H9 (cell line): ENCODE measurements around the gene DENND11. TPM values are rescaled to one million over a fixed set of nuclear protein-coding genes. Genes with fewer than 3 reads are reported as not detected.

Experiments
- DNase-seq: peaks from one replicate; pipeline ENCODE4 v3.0.0-alpha.2; 2017
- H2AFZ ChIP-seq: one replicate; pipeline ENCODE4 v1.6.1; 2013; ENCODE audit warnings: mild to moderate bottlenecking, low read length, control low read depth, moderate library complexity
- H2AK5ac ChIP-seq: 2 replicates; pipeline ENCODE4 v1.6.1; 2013; ENCODE audit warnings: low read length, control low read depth, mixed read lengths; ENCODE audit not compliant: insufficient read length
- H2BK120ac ChIP-seq: one replicate; pipeline ENCODE4 v1.6.1; 2013; ENCODE audit warnings: low read depth, mild to moderate bottlenecking, low read length, control low read depth, inconsistent platforms; ENCODE audit not compliant: poor library complexity, severe bottlenecking
- H2BK12ac ChIP-seq: 2 replicates; pipeline ENCODE4 v1.6.1; 2013; ENCODE audit warnings: low read length, control low read depth, mixed read lengths, low read depth; ENCODE audit not compliant: insufficient read length
- H2BK15ac ChIP-seq: 2 replicates; pipeline ENCODE4 v1.6.1; 2013; ENCODE audit warnings: low read depth, low read length, control low read depth
- H2BK20ac ChIP-seq: one replicate; pipeline ENCODE4 v1.6.1; 2013; ENCODE audit warnings: low read depth, mild to moderate bottlenecking, low read length, control low read depth, inconsistent platforms; ENCODE audit not compliant: poor library complexity, severe bottlenecking
- H2BK5ac ChIP-seq: 2 replicates; pipeline ENCODE4 v1.6.1; 2013; ENCODE audit warnings: low read length, control low read depth, mixed read lengths; ENCODE audit not compliant: insufficient read length
- H3K14ac ChIP-seq: 2 replicates; pipeline ENCODE4 v1.6.1; 2013; ENCODE audit warnings: low read length, control low read depth; ENCODE audit not compliant: insufficient read depth
- H3K18ac ChIP-seq: 2 replicates; pipeline ENCODE4 v1.6.1; 2013; ENCODE audit warnings: low read depth, mild to moderate bottlenecking, mixed read lengths, low read length, control low read depth; ENCODE audit not compliant: insufficient read length
- H3K23ac ChIP-seq: 2 replicates; pipeline ENCODE4 v1.6.1; 2013; ENCODE audit warnings: low read length, control low read depth, mixed read lengths, low read depth; ENCODE audit not compliant: insufficient read length
- H3K23me2 ChIP-seq: 2 replicates; pipeline ENCODE4 v1.6.1; 2013; ENCODE audit warnings: low read depth, mild to moderate bottlenecking, mixed read lengths, low read length, control low read depth; ENCODE audit not compliant: insufficient read length, poor library complexity, severe bottlenecking
- H3K27ac ChIP-seq: 2 replicates; pipeline ENCODE4 v1.5.1; 2013; ENCODE audit warnings: low read length, control low read depth, mixed read lengths, low read depth; ENCODE audit not compliant: insufficient read length
- H3K27me3 ChIP-seq: 2 replicates; pipeline ENCODE4 v1.6.1; 2013; ENCODE audit warnings: low read length, control low read depth, inconsistent platforms; ENCODE audit not compliant: insufficient read depth
- H3K4ac ChIP-seq: 2 replicates; pipeline ENCODE4 v1.6.1; 2013; ENCODE audit warnings: low read depth, mild to moderate bottlenecking, control low read depth, inconsistent platforms, low read length, moderate library complexity
- H3K4me1 ChIP-seq: 2 replicates; pipeline ENCODE4 v1.6.1; 2013; ENCODE audit warnings: low read length, control low read depth, inconsistent platforms; ENCODE audit not compliant: insufficient read depth
- H3K4me2 ChIP-seq: 2 replicates; pipeline ENCODE4 v1.6.1; 2013; ENCODE audit warnings: low read length, control low read depth, mixed read lengths; ENCODE audit not compliant: insufficient read length, insufficient read depth
- H3K56ac ChIP-seq: 2 replicates; pipeline ENCODE4 v1.6.1; 2013; ENCODE audit warnings: low read depth, mild to moderate bottlenecking, mixed read lengths, low read length, control low read depth; ENCODE audit not compliant: insufficient read length
- H3K79me1 ChIP-seq: 2 replicates; pipeline ENCODE4 v1.6.1; 2013; ENCODE audit warnings: low read depth, mild to moderate bottlenecking, moderate library complexity, low read length, control low read depth, inconsistent platforms; ENCODE audit not compliant: insufficient read depth, poor library complexity, severe bottlenecking
- H3K79me2 ChIP-seq: 2 replicates; pipeline ENCODE4 v1.6.1; 2013; ENCODE audit warnings: low read length, control low read depth, inconsistent platforms; ENCODE audit not compliant: insufficient read depth
- H3K9ac ChIP-seq: 2 replicates; pipeline ENCODE4 v1.6.1; 2013; ENCODE audit warnings: low read length, control low read depth, mixed read lengths; ENCODE audit not compliant: insufficient read length; ENCODE audit errors: extremely low read depth
- H3K9me3 ChIP-seq: one replicate; pipeline ENCODE4 v1.6.1; 2013; ENCODE audit warnings: low read depth, low read length, inconsistent platforms; ENCODE audit not compliant: control insufficient read depth
- H3T11ph ChIP-seq: one replicate; pipeline ENCODE4 v1.6.1; 2013; ENCODE audit warnings: mild to moderate bottlenecking, low read length, control low read depth, inconsistent platforms
- H4K20me1 ChIP-seq: one replicate; pipeline ENCODE4 v1.6.1; 2013; ENCODE audit not compliant: control insufficient read depth, insufficient read length, insufficient read depth
- H4K5ac ChIP-seq: 2 replicates; pipeline ENCODE4 v1.6.1; 2013; ENCODE audit warnings: low read depth, mild to moderate bottlenecking, mixed read lengths, low read length, control low read depth; ENCODE audit not compliant: insufficient read length
- H4K8ac ChIP-seq: replicated peaks from 2 replicates; pipeline ENCODE4 v1.6.1; 2013; ENCODE audit warnings: low read length, control low read depth, mixed read lengths, low read depth; ENCODE audit not compliant: insufficient read length
- H4K91ac ChIP-seq: 2 replicates; pipeline ENCODE4 v1.6.1; 2013; ENCODE audit warnings: low read depth, mild to moderate bottlenecking, moderate library complexity, mixed read lengths, low read length, control low read depth; ENCODE audit not compliant: insufficient read length
- H3K27ac Mint-ChIP-seq, 3 experiments: 2 replicates in 2 of 3; 3 replicates in 1 of 3; pipeline ENCODE4 v1.8.0; 2020 to 2021; ENCODE audit warnings: mixed read lengths in 3 of 3, mild to moderate bottlenecking in 1 of 3, moderate library complexity in 1 of 3
- H3K27me3 Mint-ChIP-seq: 2 replicates; pipeline ENCODE4 v1.8.0; 2021; ENCODE audit warnings: low read depth, mild to moderate bottlenecking, moderate library complexity, mixed read lengths
- H3K36me3 Mint-ChIP-seq, 3 experiments: 2 replicates in 2 of 3; 3 replicates in 1 of 3; pipeline ENCODE4 v1.8.0; 2020 to 2021; ENCODE audit warnings: low read depth in 3 of 3, mixed read lengths in 3 of 3; ENCODE audit not compliant: insufficient read depth in 1 of 3
- H3K4me1 Mint-ChIP-seq, 2 experiments: 2 replicates each; pipeline ENCODE4 v1.8.0; 2020; ENCODE audit warnings: mixed read lengths in 2 of 2
- H3K4me3 Mint-ChIP-seq, 2 experiments: 2 replicates in 1 of 2; 3 replicates in 1 of 2; pipeline ENCODE4 v1.8.0; 2020 to 2021; ENCODE audit warnings: mild to moderate bottlenecking in 2 of 2, mixed read lengths in 2 of 2, moderate library complexity in 1 of 2
- H3K9me3 Mint-ChIP-seq, 2 experiments: 2 replicates in 1 of 2; 3 replicates in 1 of 2; pipeline ENCODE4 v1.8.0; 2020; ENCODE audit warnings: mild to moderate bottlenecking in 2 of 2, mixed read lengths in 2 of 2, moderate library complexity in 1 of 2
- CTCF ChIP-seq: fragments of 200-600 bp; sonication (generic); conservative IDR thresholded peaks from 3 replicates; pipeline ENCODE4 v1.8.0; 2021; ENCODE audit warnings: antibody characterized with exemption, mild to moderate bottlenecking
- WGBS: extraction: QIAGEN DNeasy Blood & Tissue Kit; methylation state at CpG from one replicate; pipeline ENCODE4 v1.1.7; 2013; ENCODE audit warnings: missing lambda C conversion rate, low lambda C conversion rate, mixed read lengths; ENCODE audit not compliant: insufficient read length; ENCODE audit errors: extremely low coverage; 5-methylcytosine and 5-hydroxymethylcytosine counted together
- total RNA-seq: library from RNA; stranded (reverse); gene quantifications from 2 replicates; pipeline ENCODE4 v1.2.1, GENCODE V29; 2021

DENND11 gene
- total RNA-seq, 1 experiment from 2014 or later: 21.9 TPM

- H2BK20ac ChIP-seq: no peak overlapping the region
- Mint-ChIP-seq H3K4me3 (no peak overlapping the region), H3K27me3 (peaks cover 1% of the 10 kb centered on the region; the same call in 1 of the 2 replicates), H3K36me3 (no peaks in the 10 kb centered on the region), H3K4me1 (peaks cover 2 to 6% of the 10 kb centered on the region in 2 experiments; a peak in 3 of 4 replicates), H3K9me3 (no peaks in the 10 kb centered on the region), H3K27ac (no peak overlapping the region)
- no CpG with 5 or more reads among the region's 2 CpGs for WGBS
- no peak for DNase-seq
- H3K27ac ChIP-seq: no peak overlapping the region
- no peak overlapping the region for H3K56ac ChIP-seq
- H4K5ac ChIP-seq: no peak overlapping the region
- no peak overlapping the region for H3K4me2 ChIP-seq
- H2BK5ac ChIP-seq: no peak overlapping the region
- H3K9me3 ChIP-seq: no peaks in the 10 kb centered on the region
- H2BK12ac ChIP-seq: no peak overlapping the region
- H2AFZ ChIP-seq: no peak overlapping the region
- H3K27me3 ChIP-seq: no peaks in the 10 kb centered on the region
- no peak overlapping the region for H3K18ac ChIP-seq
- no peaks in the 10 kb centered on the region for H4K20me1 ChIP-seq
- H3K23me2 ChIP-seq: no peaks in the 10 kb centered on the region
- no peaks in the 10 kb centered on the region for H3K79me2 ChIP-seq
- no peak overlapping the region for H2AK5ac ChIP-seq
- H2BK120ac ChIP-seq: no peak overlapping the region
- H3K4me1 ChIP-seq: no peaks in the 10 kb centered on the region; the same call in 1 of the 2 replicates
- H2BK15ac ChIP-seq: no peak overlapping the region
- no peak overlapping the region for H4K91ac ChIP-seq
- no peak overlapping the region for H3K4ac ChIP-seq
- H4K8ac ChIP-seq: no peak overlapping the region
- no peak overlapping the region for H3T11ph ChIP-seq
- H3K79me1 ChIP-seq: no peaks in the 10 kb centered on the region
- no peak overlapping the region for H3K9ac ChIP-seq
- H3K23ac ChIP-seq: no peak overlapping the region
- TF ChIP-seq CTCF: no peak
- no peak overlapping the region for H3K14ac ChIP-seq
Measured at GRCh38 chr7:141722529-141722928, 20.6 kb upstream of the DENND11 start.
